NCI-H526 (cell line): ENCODE results near the gene SLX9.

Source experiments
- DNase-seq, 2 experiments: peaks; one replicate each; lab custom pipeline; 2025; lab: John Stamatoyannopoulos, UW

The SLX9 gene

GRCh38 chr21:44930543-44930981 lies 9.3 kb upstream of the SLX9 start:
- DNase-seq = no peak

GRCh38 chr21:44931137-44931500 lies 8.7 kb upstream of the SLX9 start:
- DNase-seq = peak in 1 of 2 experiments; percentile 22

- peak in 1 of 2 experiments; percentile 29 for DNase-seq
Measured at GRCh38 chr21:44931501-44932407, 8.1 kb upstream of the SLX9 start.

- DNase-seq = peak in 1 of 2 experiments; percentile 31
Measured at GRCh38 chr21:44932408-44933181, 7.2 kb upstream of the SLX9 start.

- no peak for DNase-seq
Measured at GRCh38 chr21:44933199-44933917, 6.5 kb upstream of the SLX9 start.

GRCh38 chr21:44933918-44934260 lies 5.9 kb upstream of the SLX9 start:
- DNase-seq = no peak

GRCh38 chr21:44934276-44934675 lies 5.6 kb upstream of the SLX9 start:
- no peak for DNase-seq

GRCh38 chr21:44934797-44935532 lies 4.9 kb upstream of the SLX9 start:
- DNase-seq = no peak

GRCh38 chr21:44935533-44935927 lies 4.3 kb upstream of the SLX9 start:
- DNase-seq = no peak

GRCh38 chr21:44938772-44939531 lies 877 bp upstream of the SLX9 start:
- DNase-seq = no peak

- DNase-seq = peak in 1 of 2 experiments; percentile 67
Measured at GRCh38 chr21:44940116-44940631, 345 bp downstream of the SLX9 start.

GRCh38 chr21:44941567-44941966 lies 1.7 kb downstream of the SLX9 start:
- no peak for DNase-seq

- DNase-seq = no peak
Measured at GRCh38 chr21:44942566-44942965, 2.7 kb downstream of the SLX9 start.

GRCh38 chr21:44943005-44943685 lies 3.3 kb downstream of the SLX9 start:
- no peak for DNase-seq

- DNase-seq = no peak
Measured at GRCh38 chr21:44943686-44944550, 4.1 kb downstream of the SLX9 start.

- no peak for DNase-seq
Measured at GRCh38 chr21:44944596-44944995, 4.8 kb downstream of the SLX9 start.

- DNase-seq = no peak
Measured at GRCh38 chr21:44946254-44947041, 6.6 kb downstream of the SLX9 start.
